Left kidney (tissue), 2 donors: Measurements from ENCODE around the gene LRRC25. TPM values are rescaled to one million over a fixed set of nuclear protein-coding genes. Genes with fewer than 3 reads are reported as not detected.

Source experiments
- DNase-seq: peaks from one replicate; pipeline ENCODE4 v3.0.0-alpha.2; 2013
- polyA plus RNA-seq: library from polyadenylated mRNA; unstranded; fragments of 120-200 nt; gene quantifications from one replicate; pipeline ENCODE4 v1.2.1, GENCODE V29; 2013; ENCODE audit not compliant: insufficient read length

The LRRC25 gene
- polyA plus RNA-seq, 1 donor: 0.52 TPM

- no peak for DNase-seq
Measured at GRCh38 chr19:18348171-18348570, 49.3 kb downstream of the LRRC25 start.

- no peak for DNase-seq
Measured at GRCh38 chr19:18346091-18346490, 51.3 kb downstream of the LRRC25 start.

GRCh38 chr19:18345296-18345695 lies 52.1 kb downstream of the LRRC25 start:
- DNase-seq: no peak

- no peak for DNase-seq
Measured at GRCh38 chr19:18344582-18344950, 52.9 kb downstream of the LRRC25 start.

GRCh38 chr19:18342090-18342632 lies 55.3 kb downstream of the LRRC25 start:
- no peak for DNase-seq

Other genes starting within 250 kb of the LRRC25 start
- gene PIK3R2, start 244.5 kb downstream of the LRRC25 start, polyA plus RNA-seq: 27.1 TPM
- gene IFI30, start 223.8 kb downstream of the LRRC25 start, polyA plus RNA-seq: 11.3 TPM
- gene MPV17L2, start 204.4 kb downstream of the LRRC25 start, polyA plus RNA-seq: 8.6 TPM
- 3.8 TPM for gene RAB3A, start 193.6 kb downstream of the LRRC25 start, polyA plus RNA-seq
- 0.75 TPM for gene PDE4C, start 171.2 kb downstream of the LRRC25 start, polyA plus RNA-seq
- gene IQCN, start 123.2 kb downstream of the LRRC25 start, polyA plus RNA-seq: 7.2 TPM
- 55.1 TPM for gene JUND, start 116.0 kb downstream of the LRRC25 start, polyA plus RNA-seq
- gene LSM4, start 74.5 kb downstream of the LRRC25 start, polyA plus RNA-seq: 84.7 TPM
- gene PGPEP1, start 57.0 kb downstream of the LRRC25 start, polyA plus RNA-seq: 27.2 TPM
- gene GDF15, start 11.5 kb downstream of the LRRC25 start, polyA plus RNA-seq: 4.2 TPM
- 57.8 TPM for gene SSBP4, start 21.8 kb upstream of the LRRC25 start, polyA plus RNA-seq
- 101 TPM for gene ISYNA1, start 40.5 kb upstream of the LRRC25 start, polyA plus RNA-seq
- 8.4 TPM for gene ELL, start 124.4 kb upstream of the LRRC25 start, polyA plus RNA-seq
- gene FKBP8, start 146.0 kb upstream of the LRRC25 start, polyA plus RNA-seq: 152 TPM
- 56.5 TPM for gene KXD1, start 160.2 kb upstream of the LRRC25 start, polyA plus RNA-seq
- 717 TPM for gene UBA52, start 174.2 kb upstream of the LRRC25 start, polyA plus RNA-seq
- 22.5 TPM for gene REX1BD, start 191.2 kb upstream of the LRRC25 start, polyA plus RNA-seq
- 3.4 TPM for gene CRLF1, start 209.2 kb upstream of the LRRC25 start, polyA plus RNA-seq
- 2.5 TPM for gene TMEM59L, start 215.2 kb upstream of the LRRC25 start, polyA plus RNA-seq
- gene KLHL26, start 239.4 kb upstream of the LRRC25 start, polyA plus RNA-seq: 5.2 TPM